ENCODE results near the gene IFNA13.

IFNA13 gene

GRCh38 chr9:21334701-21335632 is 32.9 kb downstream of the IFNA13 start, which contains the start of gene KLHL9:
Gene KLHL9 (minus strand): TSS chr9:21335404. CDS start chr9:21334859, 545 bp downstream.
- ChIA-PET POLR2A (interaction anchor here (0.7 to 1.4 kb wide), 7 partner anchors 9 to 467 kb away, joined by 3 to 6 read pairs (median 4); partner anchors contain the start of gene MTAP), CTCF (interaction anchor here (0.5 to 4.4 kb wide), 8 partner anchors 9 to 454 kb away, joined by 3 to 19 read pairs (median 4); no protein-coding TSS in a partner anchor)
- Histone ChIP-seq H3K4me3 (ENCODE audit: low read depth, low read length) (peak within 1 kb of the TSS; percentile 62), H3K27ac (ENCODE audit: extremely low read depth, low read depth, low read length) (peak within 1 kb of the TSS; percentile 98), H3K9me3 (ENCODE audit: control insufficient read depth, insufficient read depth, low read depth, low read length) (no peaks in the 10 kb centered on the region), H3K36me3 (ENCODE audit: control insufficient read depth in 2 of 2, insufficient read depth in 1 of 2, low read length in 2 of 2) (peaks cover 3 to 18% of the 10 kb centered on the region in 2 experiments), H3K4me1 (ENCODE audit: control insufficient read depth, insufficient read depth, low read length) (peaks cover 15% of the 10 kb centered on the region)
- TF ChIP-seq ZNF133 (tag by site-specific recombination; IDR thresholded peaks at IDR 0.05) (no peak), ZNF138 (tag by site-specific recombination; IDR thresholded peaks at IDR 0.05; ENCODE audit: borderline replicate concordance) (no peak), ZNF449 (tag by site-specific recombination; IDR thresholded peaks at IDR 0.05) (no peak), EGR2 (tag by site-specific recombination; IDR thresholded peaks at IDR 0.05; ENCODE audit: low read depth) (no peak), ZBTB11 (tag by site-specific recombination; conservative IDR thresholded peaks at IDR 0.05; ENCODE audit: low read depth) (peak; percentile 76), IKZF3 (tag by site-specific recombination; IDR thresholded peaks at IDR 0.05) (peak; percentile 89), GLIS2 (tag by site-specific recombination; IDR thresholded peaks at IDR 0.05) (peak; percentile 33; the same call in 1 of the 2 replicates), ZNF354C (tag by site-specific recombination; IDR thresholded peaks at IDR 0.05; ENCODE audit: borderline replicate concordance, low read depth) (no peak), ZNF416 (tag by site-specific recombination; IDR thresholded peaks at IDR 0.05) (no peak), ZBTB7A (tag by site-specific recombination; IDR thresholded peaks at IDR 0.05; ENCODE audit: low read depth) (no peak), TCF7L2 (IDR thresholded peaks at IDR 0.05; ENCODE audit: borderline replicate concordance, low read depth, low read length) (no peak), KLF8 (tag by site-specific recombination; IDR thresholded peaks at IDR 0.05) (0 out of 2 replicates have a peak, but pooled peaks have one; percentile 44), ZNF335 (tag by site-specific recombination; conservative IDR thresholded peaks at IDR 0.05) (peak; percentile 86), ZNF777 (tag by site-specific recombination; IDR thresholded peaks at IDR 0.05; ENCODE audit: borderline replicate concordance) (no peak), ELK4 (IDR thresholded peaks at IDR 0.05; ENCODE audit: borderline replicate concordance, low read depth, low read length) (no peak), ZFP69B (tag by site-specific recombination; IDR thresholded peaks at IDR 0.05) (no peak), ZNF529 (tag by site-specific recombination; IDR thresholded peaks at IDR 0.05; ENCODE audit: insufficient replicate concordance) (no peak), HIC1 (tag by site-specific recombination; IDR thresholded peaks at IDR 0.05) (no peak), KLF16 (tag by site-specific recombination; IDR thresholded peaks at IDR 0.05) (no peak), CTCF (tag by site-specific recombination; IDR thresholded peaks at IDR 0.05) (peak; percentile 46; the same call in 1 of the 2 replicates), ZNF558 (tag by site-specific recombination; IDR thresholded peaks at IDR 0.05) (no peak), ZNF488 (tag by site-specific recombination; IDR thresholded peaks at IDR 0.05) (no peak), HOXD13 (CRISPR knock-in tag; IDR thresholded peaks at IDR 0.05; ENCODE audit: borderline replicate concordance) (peak; percentile 42; the same call in 1 of the 2 replicates), ZNF350 (tag by site-specific recombination; IDR thresholded peaks at IDR 0.05) (no peak), ZBTB21 (tag by site-specific recombination; IDR thresholded peaks at IDR 0.05) (no peak)
